Measurements from ENCODE around the gene HDLBP.

Gene HDLBP

GRCh38 chr2:241209271-241209670 lies 106.2 kb downstream of the HDLBP start:
- H3K9me3 Mint-ChIP-seq, result no peaks in the 10 kb centered on the region
- peaks cover 6% of the 10 kb centered on the region for H3K27me3 Mint-ChIP-seq (ENCODE audit: low read depth, poor library complexity)
- H3K27ac Mint-ChIP-seq, result no peak overlapping the region
- DNase-seq, result no peak
- H3K4me3 Mint-ChIP-seq, result no peak overlapping the region
- H3K4me1 Mint-ChIP-seq, result peaks cover 4% of the 10 kb centered on the region
- no peak for TF ChIP-seq CTCF (IDR thresholded peaks at IDR 0.05)
- no peaks in the 10 kb centered on the region for H3K36me3 Mint-ChIP-seq (ENCODE audit: low read depth)

- H3K4me3 Mint-ChIP-seq, result no peak overlapping the region
- no peaks in the 10 kb centered on the region for H3K36me3 Mint-ChIP-seq (ENCODE audit: low read depth)
- peak overlapping the region; percentile 4 for H3K27ac Mint-ChIP-seq
- H3K27me3 Mint-ChIP-seq (ENCODE audit: low read depth, poor library complexity), result peaks cover 6% of the 10 kb centered on the region
- H3K9me3 Mint-ChIP-seq, result no peaks in the 10 kb centered on the region
- no peak for TF ChIP-seq CTCF (IDR thresholded peaks at IDR 0.05)
- no peak for DNase-seq
- peaks cover 4% of the 10 kb centered on the region for H3K4me1 Mint-ChIP-seq
These were observed 107.4 kb downstream of the HDLBP start for GRCh38 chr2:241208058-241208457.

GRCh38 chr2:241207641-241208040 lies 107.8 kb downstream of the HDLBP start:
- no peaks in the 10 kb centered on the region for H3K9me3 Mint-ChIP-seq
- H3K4me1 Mint-ChIP-seq, result peaks cover 4% of the 10 kb centered on the region
- no peak overlapping the region for H3K27ac Mint-ChIP-seq

GRCh38 chr2:241207151-241207550 lies 108.3 kb downstream of the HDLBP start:
- Mint-ChIP-seq H3K9me3 (no peaks in the 10 kb centered on the region), H3K27me3 (ENCODE audit: low read depth, poor library complexity) (peaks cover 6% of the 10 kb centered on the region), H3K4me3 (no peak overlapping the region), H3K27ac (no peak overlapping the region), H3K36me3 (ENCODE audit: low read depth) (no peaks in the 10 kb centered on the region), H3K4me1 (peaks cover 4% of the 10 kb centered on the region)
- TF ChIP-seq CTCF (IDR thresholded peaks at IDR 0.05), result no peak
- no peak for DNase-seq

More at GRCh38 chr2:241207641-241208040, 107.8 kb downstream of the HDLBP start:
- no peak overlapping the region for H3K4me3 Mint-ChIP-seq
- H3K27me3 Mint-ChIP-seq (ENCODE audit: low read depth, poor library complexity), result peaks cover 6% of the 10 kb centered on the region
- TF ChIP-seq CTCF (IDR thresholded peaks at IDR 0.05), result no peak
- no peaks in the 10 kb centered on the region for H3K36me3 Mint-ChIP-seq (ENCODE audit: low read depth)
- no peak for DNase-seq

GRCh38 chr2:241205086-241205485 lies 110.4 kb downstream of the HDLBP start:
- Mint-ChIP-seq H3K4me3 (no peak overlapping the region), H3K4me1 (no peaks in the 10 kb centered on the region), H3K9me3 (no peaks in the 10 kb centered on the region), H3K27me3 (ENCODE audit: low read depth, poor library complexity) (no peaks in the 10 kb centered on the region), H3K36me3 (ENCODE audit: low read depth) (no peaks in the 10 kb centered on the region), H3K27ac (no peak overlapping the region)
- no peak for TF ChIP-seq CTCF (IDR thresholded peaks at IDR 0.05)
- DNase-seq, result no peak

- no peaks in the 10 kb centered on the region for H3K9me3 Mint-ChIP-seq
These were observed 111.0 kb downstream of the HDLBP start for GRCh38 chr2:241204490-241204889.

More at GRCh38 chr2:241204490-241204889, 111.0 kb downstream of the HDLBP start:
- no peak for DNase-seq
- Mint-ChIP-seq H3K27me3 (ENCODE audit: low read depth, poor library complexity) (no peaks in the 10 kb centered on the region), H3K4me1 (no peaks in the 10 kb centered on the region), H3K36me3 (ENCODE audit: low read depth) (no peaks in the 10 kb centered on the region), H3K4me3 (no peak overlapping the region), H3K27ac (no peak overlapping the region)
- TF ChIP-seq CTCF (IDR thresholded peaks at IDR 0.05), result no peak

Data from nephron progenitor cell (in vitro differentiated cells).